ENCODE measurements around the gene POLA1.

POLA1 gene

GRCh38 chrX:24988314-24988713 is 294.6 kb downstream of the POLA1 start:
- DNase-seq: no peak

- DNase-seq: no peak
Measured at GRCh38 chrX:24990535-24990934, 296.8 kb downstream of the POLA1 start.

GRCh38 chrX:24993879-24994278 is 300.2 kb downstream of the POLA1 start:
- DNase-seq: no peak

GRCh38 chrX:24996096-24996709 is 302.5 kb downstream of the POLA1 start:
- DNase-seq: no peak

GRCh38 chrX:24999511-24999910 is 305.8 kb downstream of the POLA1 start:
- DNase-seq: no peak

- DNase-seq: no peak
Measured at GRCh38 chrX:25001808-25002660, 308.3 kb downstream of the POLA1 start.

- DNase-seq: no peak
Measured at GRCh38 chrX:25002661-25003020, 308.9 kb downstream of the POLA1 start.

GRCh38 chrX:25003066-25003849 is 309.5 kb downstream of the POLA1 start:
- no peak for DNase-seq

GRCh38 chrX:25004040-25004439 is 310.3 kb downstream of the POLA1 start:
- DNase-seq: no peak

- no peak for DNase-seq
Measured at GRCh38 chrX:25004485-25005032, 310.8 kb downstream of the POLA1 start.

- DNase-seq: no peak
Measured at GRCh38 chrX:25005034-25005381, 311.3 kb downstream of the POLA1 start.

- DNase-seq: no peak
Measured at GRCh38 chrX:25005382-25006185, 311.9 kb downstream of the POLA1 start.

- no peak for DNase-seq
Measured at GRCh38 chrX:25006586-25007058, 312.9 kb downstream of the POLA1 start.

- DNase-seq: no peak
Measured at GRCh38 chrX:25007059-25008053, 313.6 kb downstream of the POLA1 start.

- no peak for DNase-seq
Measured at GRCh38 chrX:25009407-25009806, 315.7 kb downstream of the POLA1 start.

- no peak for DNase-seq
Measured at GRCh38 chrX:25010784-25011588, 317.3 kb downstream of the POLA1 start.

- DNase-seq: no peak
Measured at GRCh38 chrX:25011589-25012432, 318.1 kb downstream of the POLA1 start.

GRCh38 chrX:25012433-25012735 is 318.7 kb downstream of the POLA1 start:
- DNase-seq: no peak

GRCh38 chrX:25012793-25013631 is 319.3 kb downstream of the POLA1 start:
- no peak for DNase-seq
